Cardiac septum (tissue), 1 donor: ENCODE results near the gene PPP1R1A. TPM values are rescaled to one million over a fixed set of nuclear protein-coding genes. Genes with fewer than 3 reads are reported as not detected.

ENCODE experiments used
- DNase-seq: peaks from one replicate; pipeline ENCODE4 v3.0.0-alpha.2; 2020; ENCODE audit warnings: low spot score
- intact Hi-C: fragments of 100-400 bp; cut with DNase I; formaldehyde crosslinking; loops from one replicate; pipeline ENCODE4 v1.14.0; 2022
- total RNA-seq: library from RNA; stranded (reverse); fragmentation: NEBNext Ultra II Directional; extraction: Animal tissue kit (Norgen Biotek cat#: 25700); gene quantifications from one replicate; pipeline ENCODE4 v1.2.1, GENCODE V29; 2021
- donor health status: DM: no; HTN: no; CAD: no.

Gene PPP1R1A
- total RNA-seq, 1 donor from 2014 or later, result 37.9 TPM

DNA sequence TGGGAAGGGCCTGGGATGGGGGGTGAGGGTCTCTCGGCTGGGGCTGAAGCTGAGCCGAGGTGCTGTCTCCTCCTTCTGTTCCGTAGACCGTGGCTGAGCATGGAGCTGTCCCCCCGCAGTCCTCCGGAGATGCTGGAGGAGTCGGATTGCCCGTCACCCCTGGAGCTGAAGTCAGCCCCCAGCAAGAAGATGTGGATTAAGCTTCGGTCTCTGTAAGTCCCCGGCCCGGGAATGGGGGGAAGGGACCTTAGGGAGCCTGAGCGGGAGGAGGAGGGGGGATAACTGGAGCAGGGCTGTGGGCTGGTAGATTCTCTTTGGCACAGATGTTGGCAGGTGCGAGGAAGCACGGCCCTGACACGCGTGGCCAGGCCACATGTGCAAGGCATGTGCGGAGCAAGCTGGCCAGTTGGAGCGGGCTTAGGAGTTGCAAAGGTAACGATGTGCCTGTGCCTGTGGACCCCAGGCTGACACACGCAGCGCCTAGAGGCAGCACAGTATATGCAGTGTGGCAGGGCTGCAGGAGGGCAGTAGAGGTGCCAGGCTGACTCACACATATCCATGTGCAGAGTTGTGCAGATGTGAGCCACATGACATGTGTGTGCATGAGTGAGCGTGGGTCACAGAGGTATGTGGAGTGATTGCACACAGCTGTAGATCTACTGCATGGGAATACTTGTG lies 38.5 kb downstream of the PPP1R1A start:
- intact Hi-C loops, result no loop called here
- DNase-seq, result no peak

DNA sequence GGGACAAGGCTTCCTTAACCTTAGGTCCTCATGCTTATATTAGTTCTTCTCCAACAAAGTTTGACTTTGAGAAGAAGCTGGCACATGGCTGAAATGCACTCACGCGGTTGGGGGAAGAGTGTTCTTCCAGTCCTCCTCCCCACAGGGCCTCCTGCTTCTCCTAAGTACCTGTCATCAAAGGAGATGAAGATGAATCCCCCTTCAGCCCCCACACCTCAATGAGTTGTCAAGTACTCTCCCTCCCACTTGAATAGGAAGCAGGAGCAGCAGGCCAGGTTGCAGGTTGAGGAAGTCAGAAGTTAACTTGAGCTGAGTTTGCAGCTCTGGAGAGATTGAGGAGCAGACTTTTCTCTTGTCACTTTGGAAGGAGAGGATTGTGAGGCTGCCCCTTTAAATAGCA lies 41.9 kb downstream of the PPP1R1A start:
- intact Hi-C loops, result no loop called here
- DNase-seq, result no peak

DNA sequence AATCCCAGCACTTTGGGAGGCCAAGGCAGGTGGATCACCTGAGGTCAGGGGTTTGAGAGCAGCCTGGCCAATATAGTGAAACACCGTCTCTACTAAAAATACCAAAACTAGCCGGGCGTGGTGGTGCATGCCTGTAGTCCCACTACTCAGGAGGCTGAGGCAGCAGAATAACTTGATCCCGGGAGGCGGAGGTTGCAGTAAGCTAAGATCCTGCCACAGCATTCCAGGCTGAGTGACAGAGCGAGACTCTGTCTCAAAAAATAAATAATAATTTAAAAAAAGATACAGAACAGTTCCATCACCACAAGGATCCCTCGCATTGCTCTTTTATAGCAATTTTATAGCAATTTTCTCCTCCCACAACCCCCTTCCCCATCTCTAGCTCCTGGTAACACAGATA lies 43.7 kb downstream of the PPP1R1A start:
- intact Hi-C loops, result no loop called here
- no peak for DNase-seq

DNA sequence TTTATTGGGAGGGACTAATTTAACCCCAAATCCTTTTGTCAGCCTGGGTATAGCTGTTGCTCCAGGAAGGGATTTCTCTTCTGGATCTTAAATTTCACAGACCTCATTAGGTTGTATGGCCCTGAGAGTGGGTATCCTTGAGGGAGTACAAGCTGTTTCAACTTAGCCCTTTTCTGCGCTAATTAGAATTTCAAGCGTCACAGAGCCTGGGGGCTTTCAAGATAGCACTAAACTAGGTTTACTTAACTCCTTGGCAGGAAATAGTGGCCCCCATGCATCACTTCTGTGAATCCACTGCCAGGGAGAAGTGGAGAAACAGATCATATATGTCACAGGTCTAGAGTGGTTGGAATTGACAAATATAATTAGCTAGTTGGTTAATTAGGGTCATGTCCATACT lies 44.9 kb downstream of the PPP1R1A start:
- DNase-seq, result no peak
- intact Hi-C loops, result no loop called here

DNA sequence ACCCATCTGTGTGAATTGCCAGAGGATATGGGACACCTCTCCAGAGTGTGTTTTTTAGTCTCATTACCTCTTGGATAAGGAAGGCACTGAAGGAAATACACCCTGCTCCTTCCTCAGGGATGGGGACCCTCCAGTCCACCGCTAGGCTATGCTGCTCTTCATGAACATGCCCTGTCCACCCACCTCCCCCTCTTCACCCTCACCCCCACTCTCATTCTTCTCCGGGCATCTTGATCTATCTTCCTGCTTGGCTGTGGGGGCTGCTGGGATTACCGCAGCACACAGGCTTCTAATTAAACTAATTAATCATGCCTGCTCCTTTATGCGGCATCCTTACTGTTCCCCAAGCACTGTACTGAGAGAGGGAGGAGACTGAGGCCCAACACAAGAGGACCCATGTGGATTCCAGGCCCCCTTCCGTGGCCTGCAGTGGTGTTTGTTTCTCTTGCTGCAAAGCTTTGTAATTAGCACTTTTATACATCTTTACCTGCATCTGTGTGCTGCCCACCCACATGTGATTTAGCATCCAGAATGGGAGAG lies 46.6 kb downstream of the PPP1R1A start:
- DNase-seq, result no peak
- intact Hi-C loops, result no loop called here

DNA sequence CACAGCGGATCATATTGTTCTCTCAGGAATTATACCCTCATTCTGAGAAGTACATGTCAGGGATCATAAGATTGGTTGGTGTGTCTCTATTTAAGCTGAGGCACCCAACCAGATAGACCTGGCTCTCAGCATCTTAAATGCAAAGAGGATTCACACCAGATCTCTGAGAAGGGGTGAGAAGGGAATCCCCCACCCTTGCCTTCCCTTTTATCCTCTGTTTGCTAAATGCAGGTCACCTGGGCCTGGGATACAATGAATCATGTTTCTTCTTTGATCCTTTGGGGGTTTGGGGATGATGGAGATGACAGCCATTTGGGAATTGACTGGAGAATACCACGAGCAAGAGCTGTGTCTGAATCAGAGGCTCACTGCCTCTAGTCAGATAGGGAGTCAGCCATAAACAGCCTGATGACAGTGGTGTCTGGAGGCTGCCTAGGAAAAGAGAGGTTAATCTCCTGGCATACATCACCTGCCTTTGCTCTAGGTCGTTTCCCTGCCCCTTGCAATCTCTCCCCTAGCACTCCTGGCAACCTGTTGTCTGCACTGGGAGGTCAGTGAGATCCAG lies 50.2 kb downstream of the PPP1R1A start:
- intact Hi-C loops, result no loop called here
- no peak for DNase-seq

DNA sequence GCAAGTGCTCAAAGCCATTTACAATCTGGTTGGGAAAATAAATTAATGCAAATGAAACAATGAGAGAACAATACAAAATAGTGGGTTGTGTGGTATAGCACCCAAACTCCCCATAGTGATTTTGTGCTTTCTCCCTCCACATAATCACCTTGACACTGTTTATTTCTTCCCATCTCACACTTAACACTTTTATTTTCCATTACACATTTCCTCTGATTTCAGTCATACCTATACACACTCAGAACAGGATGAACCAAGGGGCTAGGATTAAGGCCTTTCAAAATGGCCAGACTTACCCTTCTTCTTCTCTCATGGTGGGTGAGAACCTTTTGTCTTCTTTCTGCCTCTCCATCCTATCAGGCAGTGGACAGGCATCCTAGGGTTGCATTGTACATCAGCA lies 53.0 kb downstream of the PPP1R1A start:
- no peak for DNase-seq
- intact Hi-C loops, result no loop called here

DNA sequence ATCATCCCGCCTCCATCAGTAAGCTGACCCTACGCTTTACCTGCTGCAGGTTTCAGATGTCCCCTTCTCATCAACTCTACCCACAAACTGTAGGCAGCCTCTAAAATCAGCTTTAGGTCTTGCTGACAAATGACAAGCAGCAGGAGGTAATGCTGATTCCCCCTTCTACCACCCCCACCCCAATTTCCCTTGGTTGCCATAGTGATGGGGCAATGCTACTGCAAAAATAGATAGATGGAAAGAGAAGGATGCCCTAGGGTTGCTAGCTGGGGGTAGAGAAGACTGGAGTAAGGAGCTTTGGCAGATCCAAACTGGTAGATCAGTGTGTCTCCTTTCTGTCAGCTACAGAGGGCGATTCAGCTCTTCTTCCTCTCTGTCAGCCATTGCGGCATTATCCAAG lies 58.9 kb downstream of the PPP1R1A start:
- intact Hi-C loops, result no loop called here
- no peak for DNase-seq

Other genes starting within 250 kb of the PPP1R1A start
- gene GPR84, start 224.2 kb downstream of the PPP1R1A start, total RNA-seq, result 0.22 TPM
- gene ZNF385A, start 203.9 kb downstream of the PPP1R1A start, total RNA-seq, result 4.8 TPM
- gene ITGA5, start 169.4 kb downstream of the PPP1R1A start, total RNA-seq, result 48.2 TPM
- not detected for gene GTSF1, start 115.1 kb downstream of the PPP1R1A start, total RNA-seq
- 4.5 TPM for gene NCKAP1L, start 90.9 kb downstream of the PPP1R1A start, total RNA-seq
- gene PDE1B, start 39.1 kb downstream of the PPP1R1A start, total RNA-seq, result 2.4 TPM
- gene LACRT, start 46.2 kb upstream of the PPP1R1A start, total RNA-seq, result not detected
- gene DCD, start 59.7 kb upstream of the PPP1R1A start, total RNA-seq, result not detected